Tibial nerve (tissue), 4 donors: Measurements from ENCODE around the gene MUSTN1. TPM values are rescaled to one million over a fixed set of nuclear protein-coding genes. Genes with fewer than 3 reads are reported as not detected.

Experiments
- DNase-seq, 2 donors: peaks; one replicate each; pipeline ENCODE4 v3.0.0-alpha.2; 2019; ENCODE audit warnings: low spot score in 2 of 2
- H3K27ac ChIP-seq, 4 donors: fragments of 200-600 bp; sonication (generic) in 3 of 4; one replicate each; pipeline ENCODE4 v1.5.1; 2017 to 2019; ENCODE audit warnings: mild to moderate bottlenecking in 1 of 4
- H3K27me3 ChIP-seq, 2 donors: fragments of 200-600 bp; sonication (generic) in 1 of 2; one replicate each; pipeline versions ENCODE4 v1.5.1 to v1.6.0; 2017 to 2019
- H3K36me3 ChIP-seq, 3 donors: fragments of 200-600 bp; sonication (generic); one replicate each; pipeline ENCODE4 v1.5.1; 2018 to 2019
- H3K4me1 ChIP-seq, 4 donors: fragments of 200-600 bp; sonication (generic) in 3 of 4; one replicate each; pipeline ENCODE4 v1.5.1; 2017 to 2019
- H3K4me3 ChIP-seq, 4 donors: fragments of 200-600 bp; sonication (generic) in 3 of 4; one replicate each; pipeline ENCODE4 v1.5.1; 2017 to 2019; ENCODE audit warnings: mild to moderate bottlenecking in 1 of 4, moderate library complexity in 1 of 4
- H3K9me3 ChIP-seq, 4 donors: fragments of 200-600 bp; sonication (generic) in 3 of 4; one replicate each; pipeline ENCODE4 v1.5.1; 2017 to 2019
- CTCF ChIP-seq, 5 experiments: fragments of 200-600 bp in 3 of 5; fragments of 450-650 bp in 2 of 5; sonication (generic) in 3 of 5; IDR thresholded peaks; one replicate each; pipeline ENCODE4 v1.5.1; 2016 to 2019; ENCODE audit warnings: antibody characterized with exemption in 5 of 5, mild to moderate bottlenecking in 3 of 5, moderate library complexity in 2 of 5
- EP300 ChIP-seq, 2 donors: sonication (generic); formaldehyde crosslinking; IDR thresholded peaks; one replicate each; pipeline ENCODE4 v1.6.1; 2017; ENCODE audit warnings: antibody characterized with exemption in 2 of 2, mild to moderate bottlenecking in 1 of 2
- POLR2A ChIP-seq, 2 donors: fragments of 450-650 bp; IDR thresholded peaks; one replicate each; pipeline ENCODE4 v1.6.1; 2017; ENCODE audit warnings: antibody characterized with exemption in 2 of 2, mild to moderate bottlenecking in 2 of 2, moderate library complexity in 2 of 2
- WGBS, 2 donors: methylation state at CpG; one replicate each; pipeline ENCODE4 v1.1.5; 2018; 5-methylcytosine and 5-hydroxymethylcytosine counted together
- total RNA-seq, 4 donors: library from RNA; depleted of rRNA; stranded (reverse); fragments of >200 nt; gene quantifications; one replicate each; pipeline ENCODE4 v1.1.0, GENCODE V29; 2016

The MUSTN1 gene
- total RNA-seq, 4 donors from 2014 or later = 38.5 to 77.9 (median 64.9) TPM

GRCh38 chr3:52796411-52796810 lies 38.4 kb downstream of the MUSTN1 start:
- H3K36me3 ChIP-seq = no peaks in the 10 kb centered on the region
- no peak overlapping the region for H3K4me3 ChIP-seq
- TF ChIP-seq EP300 (IDR thresholded peaks at IDR 0.05) (no peak), POLR2A (IDR thresholded peaks at IDR 0.05) (no peak), CTCF (IDR thresholded peaks at IDR 0.05) (no peak)
- no peaks in the 10 kb centered on the region for H3K27me3 ChIP-seq
- WGBS, 2 donors = 95% methylated on average over 9 of the region's 9 CpGs
- peak overlapping the region in 1 of 4 donors; percentile 82 for H3K27ac ChIP-seq
- no peaks in the 10 kb centered on the region for H3K9me3 ChIP-seq
- no peak for DNase-seq
- H3K4me1 ChIP-seq = peaks cover 0 to 30% (median 10%) of the 10 kb centered on the region in 4 donors

DNA sequence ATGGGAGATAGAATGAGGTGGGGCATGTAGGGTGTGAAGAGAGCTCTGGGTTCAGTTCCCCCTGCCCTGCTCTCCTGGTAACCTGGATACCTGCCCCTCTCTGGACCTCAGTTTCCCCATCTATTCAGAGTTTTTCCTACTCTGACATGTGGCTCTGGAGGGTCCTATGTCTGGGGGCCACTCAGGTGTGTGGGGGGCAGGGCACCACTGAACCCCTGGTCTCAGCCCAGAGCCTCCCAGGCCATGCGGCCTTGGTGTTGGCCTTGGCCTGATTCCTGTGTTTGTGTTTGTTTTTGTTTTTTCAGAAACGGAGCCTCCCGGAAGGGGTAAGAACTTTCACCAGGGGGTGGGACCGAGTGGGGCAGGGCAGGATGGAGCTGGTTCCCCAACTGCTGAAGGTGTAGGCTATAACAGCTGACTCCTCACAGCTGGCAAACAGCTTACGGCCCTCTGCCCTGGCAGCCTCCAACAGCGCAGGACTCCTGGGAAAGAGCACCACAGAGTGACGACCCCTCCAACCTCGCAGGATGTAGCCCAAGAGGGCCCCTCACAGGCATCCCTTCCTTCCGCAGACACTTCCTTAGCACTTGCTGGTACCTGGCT lies 39.4 kb downstream of the MUSTN1 start:
- WGBS, 2 donors = 44 to 57% methylated on average over 9 of the region's 9 CpGs
- Histone ChIP-seq H3K9me3 (no peaks in the 10 kb centered on the region), H3K27me3 (no peaks in the 10 kb centered on the region), H3K36me3 (no peaks in the 10 kb centered on the region), H3K4me1 (peaks cover 0 to 30% (median 10%) of the 10 kb centered on the region in 4 donors), H3K27ac (peak overlapping the region in 3 of 4 donors; percentile 50 to 82 (median 77)), H3K4me3 (no peak overlapping the region)
- DNase-seq = no peak
- TF ChIP-seq CTCF (IDR thresholded peaks at IDR 0.05) = no peak
- TF ChIP-seq POLR2A (IDR thresholded peaks at IDR 0.05) = no peak
- TF ChIP-seq EP300 (IDR thresholded peaks at IDR 0.05) = no peak

- H3K4me3 ChIP-seq = no peak within 1 kb of the TSS
- WGBS, 2 donors = 47 to 54% methylated on average over 8 to 10 of the region's 10 CpGs
- peak within 1 kb of the TSS; percentile 42 to 82 (median 64) for H3K27ac ChIP-seq
- no peaks in the 10 kb centered on the region for H3K9me3 ChIP-seq
- no peaks in the 10 kb centered on the region for H3K27me3 ChIP-seq
- no peak for DNase-seq
- H3K4me1 ChIP-seq = peaks cover 0 to 30% (median 10%) of the 10 kb centered on the region in 4 donors
- TF ChIP-seq CTCF (IDR thresholded peaks at IDR 0.05) = no peak
- TF ChIP-seq EP300 (IDR thresholded peaks at IDR 0.05) = peak in 1 of 2 donors; percentile 38
- no peaks in the 10 kb centered on the region for H3K36me3 ChIP-seq
Observed at GRCh38 chr3:52794612-52795099, 40.2 kb downstream of the MUSTN1 start, which contains the start of gene ITIH3. ITIH3 (plus strand) TSS chr3:52794796; CDS start chr3:52794804, 8 bp downstream.

DNA sequence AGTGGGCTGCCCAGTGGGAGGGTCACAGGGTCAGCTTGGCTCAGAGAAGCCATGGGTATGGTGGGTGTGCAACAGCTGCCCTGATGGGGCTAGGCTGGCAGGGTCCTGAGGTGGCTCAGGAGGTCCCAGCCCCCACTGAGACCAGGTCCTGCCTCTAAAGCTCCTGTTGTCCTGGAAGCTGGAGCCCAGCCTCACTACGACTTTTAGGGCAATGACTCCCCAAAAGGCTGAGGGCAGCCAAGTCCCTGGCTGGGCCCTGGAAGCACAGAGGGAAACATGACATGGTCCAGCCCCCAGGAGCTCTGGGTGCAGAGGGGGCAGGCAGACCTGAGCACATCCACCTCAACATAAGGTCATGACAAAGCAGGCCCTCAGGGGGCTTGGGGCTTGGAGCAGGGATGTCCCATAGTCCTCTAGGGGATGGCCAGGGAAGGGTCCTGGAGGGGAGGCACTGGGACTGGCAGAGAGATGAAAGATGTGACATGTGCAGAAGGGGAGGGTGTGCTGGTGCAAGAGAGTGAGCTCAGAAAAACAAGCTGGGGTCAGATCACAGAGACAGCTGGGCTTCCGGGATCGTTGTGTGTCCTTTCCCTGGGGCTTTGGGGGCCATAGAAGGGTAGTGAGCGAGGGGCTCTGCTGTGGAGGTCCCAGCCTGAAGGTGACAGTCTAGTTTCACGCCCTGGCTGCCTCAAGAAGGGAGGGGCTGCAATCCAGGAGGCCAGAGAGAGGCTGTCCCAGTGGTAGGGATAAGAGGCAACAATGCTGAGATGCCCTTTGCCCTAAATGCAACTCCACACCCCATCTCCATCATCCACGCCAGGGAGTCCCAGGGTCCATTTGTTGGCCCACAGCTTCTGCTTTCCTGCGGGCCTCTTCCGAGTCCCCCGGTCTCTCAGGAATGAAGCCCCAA lies 40.9 kb downstream of the MUSTN1 start:
- Histone ChIP-seq H3K4me3 (no peak overlapping the region), H3K36me3 (no peaks in the 10 kb centered on the region), H3K4me1 (peaks cover 0 to 30% (median 10%) of the 10 kb centered on the region in 4 donors), H3K9me3 (no peaks in the 10 kb centered on the region), H3K27ac (peak overlapping the region in 3 of 4 donors; percentile 42 to 82 (median 77)), H3K27me3 (no peaks in the 10 kb centered on the region)
- no peak for DNase-seq
- WGBS, 2 donors = 47 to 74% methylated on average over 8 to 9 of the region's 9 CpGs
- TF ChIP-seq EP300 (IDR thresholded peaks at IDR 0.05) (no peak), POLR2A (IDR thresholded peaks at IDR 0.05) (no peak), CTCF (IDR thresholded peaks at IDR 0.05) (no peak)
